GM23338 (cell line): Measurements from ENCODE around the gene GRIN3B. TPM values are rescaled to one million over a fixed set of nuclear protein-coding genes. Genes with fewer than 3 reads are reported as not detected.

Source experiments
- ATAC-seq: fragments of 200-7000 bp; cut with Tn5 transposase; 3 replicates; pipeline ENCODE4 v1.9.1; 2020
- DNase-seq: peaks from one replicate; pipeline ENCODE4 v3.0.0-alpha.2; 2015; ENCODE audit warnings: low spot score
- H2AFZ ChIP-seq: fragments of 200-600 bp; sonication (generic); 2 replicates; pipeline ENCODE4 v1.8.0; 2016; ENCODE audit warnings: antibody characterized with exemption, mild to moderate bottlenecking, moderate library complexity
- H3F3A ChIP-seq: fragments of 200-600 bp; sonication (generic); replicated peaks from 2 replicates; pipeline ENCODE4 v1.8.0; 2017; ENCODE audit warnings: antibody characterized with exemption, mixed run types, low read depth
- H3K27ac ChIP-seq: fragments of 200-600 bp; sonication (generic); 2 replicates; pipeline ENCODE4 v1.6.1; 2016; ENCODE audit warnings: low read depth
- H3K27me3 ChIP-seq: fragments of 200-600 bp; sonication (generic); 2 replicates; pipeline ENCODE4 v1.8.0; 2016; ENCODE audit warnings: mild to moderate bottlenecking, mixed run types, moderate library complexity; ENCODE audit not compliant: insufficient read depth
- H3K36me3 ChIP-seq: fragments of 200-600 bp; sonication (generic); 2 replicates; pipeline ENCODE4 v1.8.0; 2016; ENCODE audit warnings: mild to moderate bottlenecking; ENCODE audit not compliant: insufficient read depth
- H3K4me1 ChIP-seq: fragments of 200-600 bp; sonication (generic); 2 replicates; pipeline ENCODE4 v1.8.0; 2016; ENCODE audit warnings: mild to moderate bottlenecking, moderate library complexity; ENCODE audit not compliant: insufficient read depth
- H3K4me2 ChIP-seq: fragments of 200-600 bp; sonication (generic); 2 replicates; pipeline ENCODE4 v1.7.1; 2017; ENCODE audit warnings: mixed run types
- H3K4me3 ChIP-seq: fragments of 200-600 bp; sonication (generic); 2 replicates; pipeline ENCODE4 v1.6.1; 2016; ENCODE audit warnings: mixed run types
- H3K79me2 ChIP-seq: fragments of 200-600 bp; sonication (generic); replicated peaks from 2 replicates; pipeline ENCODE4 v1.8.0; 2017; ENCODE audit warnings: mild to moderate bottlenecking; ENCODE audit not compliant: insufficient read depth
- H3K9me2 ChIP-seq: fragments of 200-600 bp; sonication (generic); 2 replicates; pipeline ENCODE4 v1.8.0; 2017; ENCODE audit not compliant: insufficient read depth
- H4K20me1 ChIP-seq: fragments of 200-600 bp; sonication (generic); replicated peaks from 2 replicates; pipeline ENCODE4 v1.8.0; 2017; ENCODE audit warnings: mild to moderate bottlenecking; ENCODE audit not compliant: insufficient read depth
- H3K27ac Mint-ChIP-seq: 2 replicates; pipeline ENCODE4 v1.8.0; 2020; ENCODE audit warnings: inconsistent platforms, mild to moderate bottlenecking, moderate library complexity, mixed read lengths
- H3K27me3 Mint-ChIP-seq: 3 replicates; pipeline ENCODE4 v1.8.0; 2022; ENCODE audit warnings: low read depth, mild to moderate bottlenecking, moderate library complexity, mixed read lengths, inconsistent platforms; ENCODE audit not compliant: insufficient read depth, poor library complexity
- H3K36me3 Mint-ChIP-seq: 3 replicates; pipeline ENCODE4 v1.8.0; 2021; ENCODE audit warnings: low read depth, mild to moderate bottlenecking, inconsistent platforms, moderate library complexity, mixed read lengths
- H3K4me1 Mint-ChIP-seq: 3 replicates; pipeline ENCODE4 v1.8.0; 2020; ENCODE audit warnings: mild to moderate bottlenecking, inconsistent platforms, mixed read lengths
- H3K4me3 Mint-ChIP-seq: 3 replicates; pipeline ENCODE4 v1.8.0; 2021; ENCODE audit warnings: moderate library complexity, mild to moderate bottlenecking, inconsistent platforms, mixed read lengths
- H3K9me3 Mint-ChIP-seq: 3 replicates; pipeline ENCODE4 v1.8.0; 2020; ENCODE audit warnings: moderate library complexity, mild to moderate bottlenecking, inconsistent platforms, mixed read lengths
- CTCF ChIP-seq, 2 experiments: fragments of 200-600 bp in 1 of 2; sonication (generic) in 1 of 2; conservative IDR thresholded peaks; 2 replicates each; pipeline versions ENCODE4 v1.5.1 to v1.6.1; 2016 to 2017; ENCODE audit warnings: antibody characterized with exemption in 2 of 2, low read depth in 2 of 2, mild to moderate bottlenecking in 2 of 2, moderate library complexity in 1 of 2
- JUNB ChIP-seq: IDR thresholded peaks from one replicate; pipeline ENCODE4 v1.6.1; 2016; ENCODE audit warnings: antibody characterized with exemption; ENCODE audit not compliant: unreplicated experiment
- NANOG ChIP-seq: IDR thresholded peaks from 2 replicates; pipeline ENCODE4 v1.6.1; 2016; ENCODE audit warnings: antibody characterized with exemption, borderline replicate concordance
- ZNF114 ChIP-seq: fragments of 250-450 bp; sonication (Bioruptor Pico); IDR thresholded peaks from 2 replicates; pipeline ENCODE4 v1.5.0; 2020; ENCODE audit warnings: mild to moderate bottlenecking, moderate library complexity
- ZNF331 ChIP-seq: fragments of 250-450 bp; sonication (Bioruptor Pico); IDR thresholded peaks from 2 replicates; pipeline ENCODE4 v1.5.0; 2020; ENCODE audit warnings: low read depth, mild to moderate bottlenecking, moderate library complexity
- ZNF462 ChIP-seq: fragments of 250-450 bp; sonication (Bioruptor Pico); IDR thresholded peaks from 2 replicates; pipeline ENCODE4 v1.5.0; 2020; ENCODE audit warnings: mild to moderate bottlenecking, moderate library complexity
- polyA plus RNA-seq: library from polyadenylated mRNA; unstranded; fragments of >200 nt; fragmentation: Nextera tagmentation; extraction: Ambion mirVana; gene quantifications from 2 replicates; pipeline ENCODE4 v1.2.1, GENCODE V29; 2016
- total RNA-seq: library from RNA; depleted of rRNA; stranded (reverse); fragments of >200 nt; shearing (Covaris generic); gene quantifications from 2 replicates; pipeline ENCODE4 v1.2.3, GENCODE V29; 2014

GRIN3B gene
- total and polyA plus RNA-seq, 2 experiments from 2014 or later, result 0.11 to 2.8 TPM

DNA sequence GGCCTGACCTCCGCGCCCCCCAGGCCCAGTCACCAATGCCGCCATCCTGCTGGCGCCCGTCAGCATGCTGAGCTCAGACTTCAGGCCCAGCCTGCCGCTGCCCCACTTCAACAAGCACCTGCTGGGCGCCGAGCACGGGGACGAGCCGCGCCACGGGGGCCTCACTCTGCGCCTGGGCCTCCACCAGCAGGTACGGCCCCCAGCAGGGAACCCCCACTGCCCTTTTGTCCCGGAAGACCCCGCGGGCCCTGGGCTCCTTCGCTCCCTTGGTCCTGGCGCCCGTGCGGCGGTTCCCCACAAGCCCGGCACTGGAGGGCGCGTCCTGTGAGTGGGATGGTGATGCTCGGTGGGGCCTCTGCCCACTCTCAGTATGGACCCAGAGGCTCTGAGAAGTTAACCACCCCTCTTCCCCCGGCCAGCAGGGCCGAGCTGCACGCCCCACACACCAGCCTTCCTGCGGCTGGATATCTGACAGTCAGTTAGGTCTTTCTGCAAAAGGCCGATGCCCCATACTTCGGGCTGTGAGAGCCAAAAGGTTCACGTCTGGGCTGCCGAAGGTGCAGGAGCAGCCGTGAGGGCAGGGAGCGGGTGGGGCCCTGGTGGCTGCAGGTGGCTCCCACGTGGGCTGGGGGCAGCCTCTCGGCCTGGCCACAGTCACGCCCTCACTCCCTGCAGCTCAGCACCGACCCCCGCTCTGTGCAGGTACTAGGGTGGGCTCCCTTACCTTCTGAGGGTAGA is 8.1 kb upstream of the GRIN3B start (continued):
- no peak for TF ChIP-seq ZNF462 (CRISPR knock-in tag)

- Histone ChIP-seq H3K4me3 (no peak overlapping the region), H3K9me2 (no peaks in the 10 kb centered on the region), H2AFZ (no peak overlapping the region), H3K4me2 (no peak overlapping the region), H3F3A (peaks cover 25% of the 10 kb centered on the region), H3K27ac (no peak overlapping the region), H3K4me1 (no peaks in the 10 kb centered on the region), H3K79me2 (no peaks in the 10 kb centered on the region), H3K27me3 (peaks cover 9% of the 10 kb centered on the region), H4K20me1 (peaks cover 2% of the 10 kb centered on the region; the same call in 1 of the 2 replicates), H3K36me3 (no peaks in the 10 kb centered on the region; the same call in 1 of the 2 replicates)
- Mint-ChIP-seq H3K4me1 (peaks cover 3% of the 10 kb centered on the region; the same call in 1 of the 3 replicates), H3K27me3 (peaks cover 25% of the 10 kb centered on the region), H3K9me3 (no peaks in the 10 kb centered on the region), H3K36me3 (peaks cover 23% of the 10 kb centered on the region), H3K4me3 (no peak overlapping the region; the same call in 2 of the 3 replicates), H3K27ac (no peak overlapping the region)
- ATAC-seq (no peak), DNase-seq (no peak)
- TF ChIP-seq JUNB, result no peak
- TF ChIP-seq ZNF331 (CRISPR knock-in tag), result no peak
- TF ChIP-seq NANOG, result no peak
- TF ChIP-seq CTCF (conservative IDR thresholded peaks at IDR 0.05; ENCODE audit: low read depth in 2 of 2), result no peak
- no peak for TF ChIP-seq ZNF114 (CRISPR knock-in tag)
- no peak for TF ChIP-seq ZNF462 (CRISPR knock-in tag)
Measured at GRCh38 chr19:992670-993055, 7.6 kb upstream of the GRIN3B start.
